HG02623 (cell line): Measurements from ENCODE around the gene CSNK1A1.
"Not testable (repeated sequence)": the region's sequence is repeated elsewhere in the genome, so short reads cannot be mapped to it uniquely, and the experiment has no call there.

Experiments used
- ATAC-seq: cut with Tn5 transposase; IDR thresholded peaks from one replicate; pipeline ENCODE4 v1.9.1; 2021; ENCODE audit warnings: moderate library complexity; ENCODE audit not compliant: unreplicated experiment

Gene CSNK1A1

GRCh38 chr5:149551227-149552037 is at the start of gene CSNK1A1:
TSS of gene CSNK1A1 (minus strand) at chr5:149551439. CDS start at chr5:149550964, 475 bp downstream.
- peak; percentile 85 for ATAC-seq

DNA sequence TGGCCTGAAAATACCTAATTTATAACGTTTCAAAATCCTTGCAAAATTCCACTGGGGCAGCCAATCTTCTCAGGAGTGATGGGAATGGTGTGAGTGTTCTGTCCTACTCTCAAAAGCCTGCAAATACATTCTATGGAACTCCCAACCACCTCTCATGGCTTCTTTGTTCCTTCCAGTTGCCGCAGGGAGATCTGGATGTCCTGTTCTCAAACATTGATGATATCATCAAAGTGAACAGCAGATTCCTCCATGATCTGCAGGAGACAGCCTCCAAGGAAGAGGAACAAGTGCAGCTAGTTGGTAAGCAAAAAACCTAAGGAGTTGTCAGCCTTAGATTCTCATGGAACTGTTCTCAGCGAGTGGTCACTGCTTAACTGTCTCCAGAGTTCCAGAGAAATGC is 49.7 kb upstream of the CSNK1A1 start:
- ATAC-seq = no peak

GRCh38 chr5:149599375-149599774 is 48.1 kb upstream of the CSNK1A1 start:
- no peak for ATAC-seq

DNA sequence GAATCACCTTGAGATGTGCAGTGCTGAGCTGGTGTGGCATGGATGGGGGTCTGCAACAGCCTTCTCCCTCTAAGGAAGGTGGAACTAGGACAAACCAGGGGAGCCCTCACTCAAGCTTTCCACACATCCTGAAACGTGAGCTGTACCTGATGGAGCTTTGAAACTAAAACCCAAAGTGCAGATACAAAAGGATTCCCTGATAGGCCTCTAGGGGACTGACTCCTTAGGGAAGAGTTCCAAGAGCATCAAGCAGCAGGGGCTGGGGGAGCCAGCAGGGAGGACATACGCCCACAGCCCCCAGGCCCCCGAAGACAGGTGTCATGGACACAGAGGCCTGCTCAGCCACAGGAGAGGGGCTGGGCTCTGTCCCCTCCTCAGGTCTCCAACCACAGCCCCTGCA is 47.7 kb upstream of the CSNK1A1 start:
- no peak for ATAC-seq

DNA sequence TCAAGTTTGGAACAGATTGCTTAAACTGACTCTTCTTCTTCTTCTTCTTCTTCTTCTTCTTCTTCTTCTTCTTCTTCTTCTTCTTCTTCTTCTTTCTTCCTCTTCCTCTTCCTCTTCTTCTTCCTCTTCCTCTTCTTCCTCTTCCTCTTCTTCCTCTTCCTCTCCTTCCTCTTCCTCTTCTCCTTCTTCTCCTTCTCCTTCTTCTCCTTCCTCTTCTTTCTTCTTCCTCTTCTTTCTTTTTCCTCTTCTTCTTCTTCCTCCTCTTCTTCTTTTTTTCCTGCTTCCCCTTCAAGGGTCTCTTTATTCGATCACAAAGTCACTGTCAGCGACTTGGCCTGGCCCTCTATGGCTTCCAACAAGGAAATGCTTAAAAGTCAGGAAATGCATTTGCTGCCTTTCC is 47.0 kb upstream of the CSNK1A1 start:
- ATAC-seq = not testable (repeated sequence)

DNA sequence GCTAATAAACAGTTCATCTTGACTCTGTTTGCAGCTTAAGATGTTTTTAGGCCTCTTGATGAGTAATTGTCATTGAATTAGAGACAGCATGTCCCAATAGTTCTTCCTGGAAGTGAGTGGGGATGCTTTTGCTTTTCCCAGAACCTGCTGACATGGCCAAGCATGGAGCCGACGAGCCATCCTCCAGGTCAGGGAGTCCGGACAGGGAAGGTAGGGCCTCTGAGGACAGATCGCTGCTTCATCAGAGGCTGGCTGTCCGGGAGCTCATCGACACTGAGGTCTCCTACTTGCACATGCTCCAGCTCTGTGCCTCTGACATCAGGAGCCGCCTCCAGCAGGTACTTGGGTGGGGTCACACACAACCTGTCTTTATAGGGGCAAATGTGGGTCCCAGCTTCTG is 46.4 kb upstream of the CSNK1A1 start:
- no peak for ATAC-seq

DNA sequence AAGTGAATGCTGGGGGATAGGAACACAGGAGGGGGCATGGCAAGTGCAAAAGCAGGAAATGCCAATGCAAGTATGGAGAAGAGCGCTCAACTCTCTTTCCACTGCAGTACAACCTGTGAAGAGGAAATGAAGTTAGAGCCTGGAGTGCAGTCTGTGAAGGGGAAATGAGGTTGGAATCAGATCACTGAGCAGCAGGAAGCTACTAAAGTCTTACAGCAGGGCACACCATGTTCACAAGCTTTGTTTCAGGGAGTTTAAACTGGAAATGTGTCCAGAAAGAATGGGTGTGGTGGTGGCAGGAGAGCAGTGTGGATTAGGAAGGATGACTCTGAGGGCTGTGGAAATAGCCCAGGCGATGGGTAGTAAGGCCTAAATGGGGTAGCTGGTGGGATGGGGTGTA is 45.5 kb upstream of the CSNK1A1 start:
- ATAC-seq = no peak

DNA sequence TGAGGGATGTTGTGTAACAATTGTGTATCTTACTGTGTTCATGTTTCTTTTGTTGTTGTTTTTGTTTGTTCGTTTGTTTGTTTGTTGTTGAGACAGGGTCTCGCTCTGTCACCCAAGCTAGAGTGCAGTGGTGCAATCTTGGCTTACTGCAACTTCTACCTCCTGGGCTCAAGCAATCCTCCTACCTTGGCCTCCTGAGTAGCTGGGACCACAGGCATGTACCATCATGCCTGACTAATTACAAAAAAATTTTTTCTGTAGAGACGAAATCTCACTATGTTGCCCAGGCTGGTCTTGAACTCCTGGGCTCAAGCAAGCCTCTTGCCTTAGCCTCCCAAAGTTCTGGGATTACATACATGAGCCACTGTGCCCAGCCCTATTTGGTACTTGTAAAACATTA is 43.9 kb upstream of the CSNK1A1 start:
- ATAC-seq = not testable (repeated sequence)

- ATAC-seq = no peak
These were observed 43.1 kb upstream of the CSNK1A1 start for GRCh38 chr5:149594206-149594895.

DNA sequence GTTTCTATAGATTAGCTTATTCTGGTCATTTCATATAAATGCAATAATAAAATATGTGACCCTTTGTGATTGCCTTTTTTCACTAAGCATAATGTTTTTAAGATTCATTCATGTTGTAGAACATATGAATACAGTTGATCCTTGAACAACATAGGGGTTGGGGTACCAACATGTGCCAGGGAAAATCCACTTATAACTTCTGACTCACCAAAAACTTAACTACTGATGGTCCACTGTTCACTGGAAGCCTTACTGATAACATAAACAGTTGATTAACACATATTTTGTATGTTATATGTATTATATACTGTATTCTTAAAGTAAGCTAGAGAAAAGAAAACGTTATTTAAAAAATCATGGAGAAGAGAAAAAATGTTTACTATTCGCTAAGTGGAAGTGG is 42.1 kb upstream of the CSNK1A1 start:
- no peak for ATAC-seq

- ATAC-seq = no peak
These were observed 37.7 kb upstream of the CSNK1A1 start for GRCh38 chr5:149588936-149589335.

GRCh38 chr5:149586708-149587318 is 35.6 kb upstream of the CSNK1A1 start:
- ATAC-seq = no peak

DNA sequence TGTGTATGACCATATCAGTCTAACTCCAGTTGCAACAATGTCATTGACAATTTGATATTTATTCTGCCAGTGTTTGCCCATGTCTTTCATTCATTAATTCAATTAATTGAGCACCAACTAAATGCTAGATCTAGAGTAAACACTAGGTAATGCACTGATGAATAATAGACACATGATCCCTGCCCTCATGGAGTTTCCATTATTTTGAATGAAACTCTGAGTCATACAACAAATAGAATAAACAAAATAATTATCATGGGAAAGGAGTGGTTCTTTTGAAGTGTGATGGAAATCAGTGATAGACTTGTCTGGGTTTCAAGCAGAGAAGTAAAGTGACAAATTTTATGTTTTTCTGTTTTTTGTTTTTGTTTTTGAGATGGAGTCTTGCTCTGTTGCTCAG is 34.7 kb upstream of the CSNK1A1 start:
- ATAC-seq = no peak

GRCh38 chr5:149584121-149584520 is 32.9 kb upstream of the CSNK1A1 start:
- ATAC-seq = no peak

GRCh38 chr5:149583394-149583793 is 32.2 kb upstream of the CSNK1A1 start:
- ATAC-seq = no peak

- ATAC-seq = no peak
These were observed 30.9 kb upstream of the CSNK1A1 start for GRCh38 chr5:149581931-149582768.

DNA sequence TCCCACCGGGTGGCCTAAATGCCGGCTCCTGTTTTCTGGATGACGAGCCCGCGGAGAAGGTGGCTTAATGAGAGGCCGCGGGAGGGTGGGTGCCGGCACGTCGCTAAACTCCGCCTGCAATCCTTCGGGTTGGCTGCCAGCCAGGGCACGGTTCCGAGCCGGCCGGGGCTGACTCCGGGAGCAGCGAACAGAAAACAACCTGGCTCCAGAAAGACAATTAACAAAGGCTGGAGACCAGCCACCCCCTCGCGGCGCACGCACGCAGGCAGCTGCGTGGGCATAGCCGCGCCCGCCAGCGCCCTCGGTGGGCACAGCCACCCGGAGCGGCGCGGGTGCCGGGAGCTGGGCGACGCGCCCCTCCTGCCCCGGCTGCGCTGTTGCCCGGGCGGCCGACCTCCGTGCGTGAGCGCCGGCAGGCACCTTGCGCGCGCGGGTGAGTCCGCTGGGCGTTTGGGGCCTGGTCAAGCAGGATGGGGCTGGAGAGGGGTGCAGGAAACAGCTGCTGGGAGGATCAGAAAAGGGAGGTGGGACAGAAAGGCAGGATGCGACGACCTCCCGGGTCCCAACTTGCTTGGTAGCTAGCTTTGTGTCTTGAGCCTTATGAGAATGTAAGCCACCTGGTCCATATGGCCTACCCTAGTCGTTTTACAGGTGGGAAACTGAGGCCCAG is 30.1 kb upstream of the CSNK1A1 start, which contains the start of gene ARHGEF37:
TSS of gene ARHGEF37 (plus strand) at position 307 of the 670 bp plus-strand sequence. CDS start 16,272 bp downstream, outside the sequence.
- ATAC-seq = no peak

GRCh38 chr5:149580808-149581191 is 29.6 kb upstream of the CSNK1A1 start:
- ATAC-seq = no peak

- ATAC-seq = no peak
These were observed 27.7 kb upstream of the CSNK1A1 start for GRCh38 chr5:149578896-149579295.

- ATAC-seq = no peak
These were observed 24.8 kb upstream of the CSNK1A1 start for GRCh38 chr5:149576021-149576420.
